Adipocyte (in vitro differentiated cells): Measurements from ENCODE around the gene EFL1.

Experiments used
- DNase-seq: peaks from one replicate; pipeline ENCODE4 v3.0.0-alpha.2; 2015; ENCODE audit warnings: low read depth
- H3K27me3 ChIP-seq: replicated peaks from 2 replicates; pipeline ENCODE4 v1.7.0; 2013; ENCODE audit warnings: mild to moderate bottlenecking, low read length, moderate library complexity; ENCODE audit not compliant: control insufficient read depth, insufficient read depth
- H3K36me3 ChIP-seq: 2 replicates; pipeline ENCODE4 v1.7.0; 2013; ENCODE audit warnings: low read length, mild to moderate bottlenecking, moderate library complexity; ENCODE audit not compliant: control insufficient read depth, insufficient read depth, severe bottlenecking
- H3K4me1 ChIP-seq: 2 replicates; pipeline ENCODE4 v1.7.0; 2013; ENCODE audit warnings: mild to moderate bottlenecking, low read length, moderate library complexity; ENCODE audit not compliant: control insufficient read depth, insufficient read depth
- H3K4me3 ChIP-seq: 2 replicates; pipeline ENCODE4 v1.7.0; 2013; ENCODE audit warnings: mild to moderate bottlenecking, low read length, moderate library complexity
- H3K9ac ChIP-seq: 2 replicates; pipeline ENCODE4 v1.7.0; 2013; ENCODE audit warnings: mild to moderate bottlenecking, low read length, moderate library complexity
- H3K9me3 ChIP-seq: 2 replicates; pipeline ENCODE4 v1.7.0; 2013; ENCODE audit warnings: mild to moderate bottlenecking, low read length, moderate library complexity; ENCODE audit not compliant: control insufficient read depth

EFL1 gene

GRCh38 chr15:82146990-82147461 is 115.5 kb downstream of the EFL1 start:
- Histone ChIP-seq H3K9me3 (no peaks in the 10 kb centered on the region), H3K4me1 (peaks cover 14% of the 10 kb centered on the region), H3K9ac (no peak overlapping the region), H3K36me3 (peaks cover 22% of the 10 kb centered on the region), H3K4me3 (no peak overlapping the region), H3K27me3 (no peaks in the 10 kb centered on the region)
- peak; percentile 57 for DNase-seq

- Histone ChIP-seq H3K4me1 (peaks cover 14% of the 10 kb centered on the region), H3K36me3 (peaks cover 17% of the 10 kb centered on the region), H3K4me3 (no peak overlapping the region), H3K27me3 (no peaks in the 10 kb centered on the region), H3K9me3 (no peaks in the 10 kb centered on the region), H3K9ac (no peak overlapping the region)
- no peak for DNase-seq
Measured at GRCh38 chr15:82146576-82146975, 116.0 kb downstream of the EFL1 start.

DNA sequence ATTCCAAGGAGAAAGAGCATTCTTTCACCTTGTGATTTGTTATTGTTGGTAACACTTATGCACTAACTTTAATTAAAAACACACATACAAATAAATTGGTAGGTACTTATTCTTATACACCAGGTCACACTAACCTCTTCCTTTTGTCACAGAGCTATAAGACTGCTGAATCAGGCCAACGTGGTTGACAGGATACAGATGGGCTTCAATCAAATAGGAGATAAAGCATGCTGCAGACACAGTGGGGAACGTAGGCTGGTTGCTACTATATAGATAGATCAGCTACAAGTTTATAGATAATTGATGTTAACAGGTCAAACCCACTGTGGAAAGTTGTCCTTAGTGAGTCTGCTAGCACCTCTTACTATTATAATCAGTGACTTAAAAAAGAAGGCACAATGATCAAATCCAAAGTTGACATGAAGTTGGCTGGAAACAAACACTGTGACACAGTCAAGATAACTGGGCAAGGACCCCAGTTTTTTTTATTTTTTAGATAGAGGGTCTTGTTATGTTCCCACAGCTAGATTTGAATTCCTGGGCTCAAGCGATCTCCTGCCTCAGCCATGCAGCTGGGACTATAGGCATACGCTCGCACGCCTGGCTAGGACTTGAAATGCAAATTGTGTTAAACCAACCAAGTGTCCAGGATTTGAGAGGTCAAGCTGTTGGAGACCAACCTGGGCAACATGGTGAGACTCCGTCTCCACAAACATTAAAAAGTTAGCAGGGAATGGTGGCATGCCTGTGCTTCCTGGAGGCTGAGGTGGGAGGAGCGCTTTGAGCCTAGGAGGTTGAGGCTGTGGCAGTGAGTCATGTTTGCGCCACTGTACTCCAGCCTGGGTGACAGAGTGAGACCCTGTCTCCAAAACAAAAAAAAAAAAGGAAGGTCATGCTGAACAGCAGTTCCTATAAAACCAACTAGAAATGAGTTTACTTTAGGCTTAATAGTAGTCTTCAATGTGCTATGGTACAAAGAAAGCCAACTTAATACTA is 118.8 kb downstream of the EFL1 start:
- H3K9ac ChIP-seq = no peak overlapping the region
- H3K4me1 ChIP-seq = peaks cover 18% of the 10 kb centered on the region
- H3K36me3 ChIP-seq = peaks cover 7% of the 10 kb centered on the region
- no peaks in the 10 kb centered on the region for H3K27me3 ChIP-seq
- no peak for DNase-seq
- no peaks in the 10 kb centered on the region for H3K9me3 ChIP-seq
- no peak overlapping the region for H3K4me3 ChIP-seq

DNA sequence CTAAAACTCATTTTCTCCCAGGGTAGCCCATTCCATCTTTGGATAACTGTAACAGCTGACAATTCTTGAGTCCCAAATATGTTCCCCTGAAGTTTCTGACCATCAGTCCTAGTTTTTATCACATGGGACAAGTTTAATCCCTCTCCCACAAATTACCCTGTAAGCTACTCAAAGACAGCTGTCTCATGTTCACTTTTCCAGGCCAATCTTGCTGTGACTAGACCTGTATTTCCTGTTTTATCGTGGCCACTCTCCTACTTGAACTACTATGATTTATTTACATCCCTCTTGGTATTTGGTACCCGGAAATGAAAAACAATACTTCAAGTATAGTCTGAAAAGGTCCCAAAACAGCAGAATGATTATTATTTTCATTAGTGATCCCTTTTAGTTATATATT is 121.6 kb downstream of the EFL1 start:
- Histone ChIP-seq H3K27me3 (no peaks in the 10 kb centered on the region), H3K4me3 (no peak overlapping the region), H3K9me3 (no peaks in the 10 kb centered on the region), H3K36me3 (peaks cover 17% of the 10 kb centered on the region), H3K9ac (no peak overlapping the region), H3K4me1 (peaks cover 4% of the 10 kb centered on the region)
- no peak for DNase-seq

DNA sequence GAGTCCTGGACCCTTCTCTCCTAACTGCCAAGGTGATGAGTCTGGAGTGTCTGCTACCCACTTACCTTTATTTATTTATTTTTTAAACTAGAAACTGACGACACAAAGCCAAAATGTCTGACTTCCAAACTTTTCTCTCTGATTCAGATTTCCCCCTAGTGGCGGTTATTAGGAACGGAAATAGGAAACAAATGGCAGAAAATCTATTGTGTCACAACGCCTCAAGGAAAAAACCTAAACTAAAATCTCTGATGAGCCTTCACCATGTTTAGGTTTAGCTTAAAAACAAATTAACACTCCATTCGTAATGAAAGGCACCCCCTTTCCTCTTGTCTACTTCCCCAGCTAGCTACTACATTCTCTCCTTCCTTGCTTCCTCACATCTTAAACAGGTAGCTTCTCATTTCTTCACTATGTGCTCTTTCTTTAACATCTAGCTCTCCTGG is 122.7 kb downstream of the EFL1 start:
- peak; percentile 93 for DNase-seq
- Histone ChIP-seq H3K4me3 (no peak overlapping the region), H3K4me1 (peaks cover 4% of the 10 kb centered on the region), H3K27me3 (no peaks in the 10 kb centered on the region), H3K36me3 (peaks cover 17% of the 10 kb centered on the region), H3K9me3 (no peaks in the 10 kb centered on the region), H3K9ac (peak overlapping the region; percentile 44)

- H3K9me3 ChIP-seq = no peaks in the 10 kb centered on the region
- no peak for DNase-seq
- H3K27me3 ChIP-seq = no peaks in the 10 kb centered on the region
- H3K4me1 ChIP-seq = peaks cover 5% of the 10 kb centered on the region
- H3K36me3 ChIP-seq = peaks cover 12% of the 10 kb centered on the region
- H3K9ac ChIP-seq = no peak overlapping the region
- no peak overlapping the region for H3K4me3 ChIP-seq
Measured at GRCh38 chr15:82138306-82138705, 124.2 kb downstream of the EFL1 start.

DNA sequence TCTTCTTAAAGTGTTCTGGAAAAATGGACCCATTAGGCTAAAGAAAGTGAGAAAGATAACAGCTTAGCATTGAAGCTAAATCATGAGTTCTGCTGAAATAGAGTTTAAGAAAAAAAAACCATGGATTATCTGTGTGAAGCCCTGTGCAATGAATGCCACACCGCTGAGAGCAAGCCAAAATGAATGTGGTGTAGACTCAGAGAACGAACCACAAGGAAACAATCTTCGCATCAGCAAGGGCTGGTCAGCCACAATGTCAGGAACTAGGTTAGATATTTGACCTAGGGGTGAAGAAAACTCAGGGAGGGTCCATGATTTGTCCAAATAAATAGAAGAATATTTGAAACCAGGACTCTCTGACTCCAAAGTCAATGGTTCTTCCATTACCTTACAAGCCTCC is 125.3 kb downstream of the EFL1 start:
- Histone ChIP-seq H3K36me3 (peaks cover 10% of the 10 kb centered on the region), H3K9me3 (no peaks in the 10 kb centered on the region), H3K27me3 (no peaks in the 10 kb centered on the region), H3K9ac (no peak overlapping the region), H3K4me3 (no peak overlapping the region), H3K4me1 (peaks cover 15% of the 10 kb centered on the region)
- DNase-seq = no peak

DNA sequence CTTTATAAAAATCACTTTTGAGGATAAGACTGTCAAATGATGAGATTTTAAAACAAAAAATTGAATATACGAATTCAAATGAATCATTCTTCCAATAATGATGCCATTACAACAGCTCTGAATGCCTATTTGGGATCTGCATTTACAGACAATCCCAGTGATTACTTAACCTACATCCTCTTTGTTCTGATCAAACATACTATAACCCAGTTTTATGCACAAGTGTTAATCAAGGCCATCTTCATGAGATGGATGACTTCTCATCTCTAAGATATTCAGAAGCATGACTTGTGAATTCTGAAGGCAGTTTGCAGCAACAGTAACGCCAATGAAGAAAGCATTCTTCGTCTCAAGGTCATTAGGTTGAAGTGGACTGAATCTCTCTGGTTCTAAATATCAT is 126.4 kb downstream of the EFL1 start:
- Histone ChIP-seq H3K27me3 (no peaks in the 10 kb centered on the region), H3K4me3 (no peak overlapping the region), H3K9ac (no peak overlapping the region), H3K36me3 (peaks cover 10% of the 10 kb centered on the region), H3K4me1 (peaks cover 18% of the 10 kb centered on the region), H3K9me3 (no peaks in the 10 kb centered on the region)
- no peak for DNase-seq

DNA sequence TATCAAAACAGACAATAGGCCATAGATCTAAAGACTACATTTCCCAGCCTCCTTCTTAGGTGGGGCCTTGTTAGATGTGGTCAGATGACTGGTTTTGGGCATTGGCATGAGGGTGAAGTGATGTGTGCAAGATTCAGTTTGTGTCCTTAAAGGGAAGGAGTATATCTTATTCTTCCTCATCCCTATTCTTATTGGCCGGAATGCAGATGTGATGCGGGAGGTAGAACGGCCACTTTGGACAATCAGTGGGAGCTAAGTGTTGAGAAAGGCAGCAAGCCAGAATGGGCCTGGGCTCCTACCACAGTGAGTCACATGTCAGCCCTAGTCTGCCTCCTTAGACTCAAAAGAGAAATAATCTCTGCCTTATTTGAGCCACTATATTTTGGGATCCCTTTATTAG is 126.9 kb downstream of the EFL1 start:
- no peak for DNase-seq

GRCh38 chr15:82134461-82134860 is 128.1 kb downstream of the EFL1 start:
- Histone ChIP-seq H3K36me3 (peaks cover 10% of the 10 kb centered on the region), H3K4me3 (no peak overlapping the region), H3K9ac (no peak overlapping the region), H3K4me1 (peaks cover 25% of the 10 kb centered on the region), H3K27me3 (no peaks in the 10 kb centered on the region), H3K9me3 (no peaks in the 10 kb centered on the region)
- DNase-seq = no peak

More for the DNA sequence above, 126.9 kb downstream of the EFL1 start:
- H3K9ac ChIP-seq = no peak overlapping the region
- H3K9me3 ChIP-seq = no peaks in the 10 kb centered on the region
- no peaks in the 10 kb centered on the region for H3K27me3 ChIP-seq
- H3K4me3 ChIP-seq = no peak overlapping the region
- H3K36me3 ChIP-seq = peaks cover 10% of the 10 kb centered on the region
- peaks cover 18% of the 10 kb centered on the region for H3K4me1 ChIP-seq

GRCh38 chr15:82133251-82133650 is 129.3 kb downstream of the EFL1 start:
- H3K9ac ChIP-seq = no peak overlapping the region
- H3K4me1 ChIP-seq = peaks cover 31% of the 10 kb centered on the region
- peaks cover 10% of the 10 kb centered on the region for H3K36me3 ChIP-seq
- no peaks in the 10 kb centered on the region for H3K27me3 ChIP-seq
- no peak overlapping the region for H3K4me3 ChIP-seq
- no peak for DNase-seq
- no peaks in the 10 kb centered on the region for H3K9me3 ChIP-seq
